Inferior parietal cortex (tissue), 1 donor: ENCODE results near the gene OR51G2.
"Not testable (repeated sequence)": the region's sequence is repeated elsewhere in the genome, so short reads cannot be mapped to it uniquely, and the experiment has no call there.

Experiments
- DNase-seq: peaks from one replicate; pipeline ENCODE4 v3.0.0-alpha.2; 2016; ENCODE audit errors: extremely low spot score

Gene OR51G2

GRCh38 chr11:4919250-4919649, at the start of gene OR51G2:
TSS of gene OR51G2 (minus strand) at chr11:4919350. CDS start at chr11:4915663, 3,687 bp downstream.
- no peak for DNase-seq

GRCh38 chr11:4962816-4963215, 43.7 kb upstream of the OR51G2 start:
- DNase-seq: no peak

GRCh38 chr11:4960877-4961276, 41.7 kb upstream of the OR51G2 start:
- no peak for DNase-seq

- DNase-seq: no peak
Observed at GRCh38 chr11:4957396-4957795, 38.2 kb upstream of the OR51G2 start.

GRCh38 chr11:4955613-4956012, 36.5 kb upstream of the OR51G2 start, which contains the start of gene OR51A2:
TSS of gene OR51A2 (minus strand) at chr11:4955713. CDS start at chr11:4955713, 0 bp downstream.
- DNase-seq: not testable (repeated sequence)

- DNase-seq: no peak
Observed at GRCh38 chr11:4947505-4947904, 28.4 kb upstream of the OR51G2 start, which contains the start of gene OR51A4. TSS of gene OR51A4 (minus strand) at chr11:4947605. CDS start at chr11:4947100, 505 bp downstream.

GRCh38 chr11:4936745-4937144, 17.6 kb upstream of the OR51G2 start:
- DNase-seq: no peak

GRCh38 chr11:4932751-4933150, 13.6 kb upstream of the OR51G2 start:
- DNase-seq: no peak

- DNase-seq: no peak
Observed at GRCh38 chr11:4926608-4927007, 7.5 kb upstream of the OR51G2 start.

GRCh38 chr11:4924239-4924638, 5.1 kb upstream of the OR51G2 start, which contains the start of gene OR51G1:
TSS of gene OR51G1 (minus strand) at chr11:4924339. CDS start at chr11:4924339, 0 bp downstream.
- DNase-seq: no peak

- DNase-seq: no peak
Observed at GRCh38 chr11:4922304-4922703, 3.2 kb upstream of the OR51G2 start.

- DNase-seq: no peak
Observed at GRCh38 chr11:4921796-4922195, 2.6 kb upstream of the OR51G2 start.

GRCh38 chr11:4916581-4916980, 2.6 kb downstream of the OR51G2 start:
- no peak for DNase-seq

- DNase-seq: no peak
Observed at GRCh38 chr11:4903484-4903883, 15.7 kb downstream of the OR51G2 start, which contains the start of gene OR51A7. TSS of gene OR51A7 (plus strand) at chr11:4903783. CDS start at chr11:4907370, 3,587 bp downstream.

GRCh38 chr11:4891996-4892640, 27.0 kb downstream of the OR51G2 start:
- no peak for DNase-seq

- no peak for DNase-seq
Observed at GRCh38 chr11:4890279-4890678, 28.9 kb downstream of the OR51G2 start.

GRCh38 chr11:4887591-4887990, 31.6 kb downstream of the OR51G2 start:
- DNase-seq: no peak

GRCh38 chr11:4886186-4886585, 33.0 kb downstream of the OR51G2 start:
- no peak for DNase-seq

- no peak for DNase-seq
Observed at GRCh38 chr11:4884361-4884760, 34.8 kb downstream of the OR51G2 start.

GRCh38 chr11:4882543-4882942, 36.6 kb downstream of the OR51G2 start:
- no peak for DNase-seq

- DNase-seq: no peak
Observed at GRCh38 chr11:4881860-4882500, 37.2 kb downstream of the OR51G2 start, which contains the start of gene OR51T1. TSS of gene OR51T1 (plus strand) at chr11:4881900. CDS start at chr11:4881900, 0 bp downstream.

GRCh38 chr11:4881188-4881587, 38.0 kb downstream of the OR51G2 start:
- DNase-seq: no peak

GRCh38 chr11:4865855-4866254, 53.3 kb downstream of the OR51G2 start:
- DNase-seq: no peak
